HepG2 (cell line): ENCODE results near the gene GALNT9. TPM values are rescaled to one million over a fixed set of nuclear protein-coding genes. Genes with fewer than 3 reads are reported as not detected.

Source experiments
- ATAC-seq: fragments of 200-7000 bp; cut with Tn5 transposase; 3 replicates; pipeline ENCODE4 v1.9.1; 2020; ENCODE audit warnings: mild to moderate bottlenecking, moderate library complexity
- BruUV-seq: library from RNA; stranded (reverse); fragments of 400-500 nt; replicated peaks from 2 replicates; lab custom pipeline; 2021; lab: Mats Ljungman, UMichigan
- CTCF ChIA-PET: fragments of 300-600 bp; formaldehyde crosslinking; extraction: SDS; loops from one replicate; lab custom pipeline; 2021; ENCODE audit warnings: low total read pairs, inconsistent platforms, low intra/inter-chr PET ratio; lab: Yijun Ruan, JAX
- POLR2A ChIA-PET: fragments of 350-600 bp; sonication (Branson Sonifier 250); formaldehyde crosslinking; loops from one replicate; lab custom pipeline; 2020; ENCODE audit warnings: antibody characterized with exemption, inconsistent platforms; lab: Yijun Ruan, JAX
- DNase-seq: peaks from one replicate; pipeline ENCODE4 v3.0.0-alpha.2; 2015; ENCODE audit warnings: low spot score
- FAIRE-seq: peaks from 3 replicates; lab custom pipeline; 2011; peaks lifted over from hg19 to GRCh38; lab: Jason Lieb, UNC
- H2AFZ ChIP-seq: one replicate; pipeline ENCODE4 v1.6.1; 2011; ENCODE audit warnings: low read length, inconsistent platforms
- H3K27ac ChIP-seq: fragments of 300-600 bp; 3 replicates; pipeline ENCODE4 v1.8.0; 2011; ENCODE audit warnings: mixed run types, mild to moderate bottlenecking, mixed read lengths, low read length, inconsistent platforms; ENCODE audit not compliant: insufficient read depth; ENCODE audit errors: extremely low read length
- H3K27me3 ChIP-seq, 2 experiments: fragments of 200-600 bp in 1 of 2; 2 replicates in 1 of 2; 3 replicates in 1 of 2; pipeline versions ENCODE4 v1.6.0 to v1.8.0; 2011; ENCODE audit warnings: low read length in 2 of 2, mild to moderate bottlenecking in 2 of 2, moderate library complexity in 2 of 2, inconsistent platforms in 1 of 2; ENCODE audit not compliant: insufficient read depth in 2 of 2, control insufficient read depth in 1 of 2
- H3K36me3 ChIP-seq, 2 experiments: fragments of 200-600 bp in 1 of 2; replicated peaks in 1 of 2; 2 replicates in 1 of 2; 3 replicates in 1 of 2; pipeline versions ENCODE4 v1.5.1 to v1.8.0; 2011; ENCODE audit warnings: low read length in 2 of 2, inconsistent platforms in 1 of 2; ENCODE audit not compliant: insufficient read depth in 2 of 2, control insufficient read depth in 1 of 2
- H3K4me1 ChIP-seq: 2 replicates; pipeline ENCODE4 v1.5.1; 2012; ENCODE audit warnings: low read length, inconsistent platforms; ENCODE audit not compliant: insufficient read depth
- H3K4me2 ChIP-seq: 2 replicates; pipeline ENCODE4 v1.6.0; 2011; ENCODE audit warnings: low read depth, low read length, inconsistent platforms
- H3K4me3 ChIP-seq, 3 experiments: fragments of 200-600 bp in 1 of 3; sonication (generic), shearing (Covaris generic) in 1 of 3; replicated peaks in 1 of 3; 2 replicates each; pipeline ENCODE4 v1.5.1; 2011 to 2016; ENCODE audit warnings: low read length in 3 of 3, inconsistent platforms in 2 of 3, low read depth in 2 of 3, mild to moderate bottlenecking in 2 of 3, control low read depth in 1 of 3, mixed read lengths in 1 of 3; ENCODE audit not compliant: insufficient read depth in 1 of 3
- H3K79me2 ChIP-seq: one replicate; pipeline ENCODE4 v1.6.1; 2011; ENCODE audit warnings: low read length, inconsistent platforms; ENCODE audit not compliant: insufficient read depth
- H3K9ac ChIP-seq: 2 replicates; pipeline ENCODE4 v1.6.0; 2011; ENCODE audit warnings: mild to moderate bottlenecking, low read depth, low read length, inconsistent platforms; ENCODE audit not compliant: insufficient read depth
- H3K9me3 ChIP-seq: 2 replicates; pipeline ENCODE4 v1.5.1; 2012; ENCODE audit warnings: mild to moderate bottlenecking, low read length
- H4K20me1 ChIP-seq: 2 replicates; pipeline ENCODE4 v1.6.0; 2011; ENCODE audit warnings: inconsistent platforms, mild to moderate bottlenecking, low read length, moderate library complexity; ENCODE audit not compliant: insufficient read depth
- DBP ChIP-seq: sonication (generic); formaldehyde crosslinking; IDR thresholded peaks from 2 replicates; pipeline ENCODE4 v1.4.0; 2020; ENCODE audit warnings: missing genetic modification reagents; ENCODE audit errors: not compliant biosample characterization
- FOXO1 ChIP-seq: sonication (generic); formaldehyde crosslinking; IDR thresholded peaks from 2 replicates; pipeline ENCODE4 v1.4.0; 2020; ENCODE audit warnings: missing genetic modification reagents
- ZNF720 ChIP-seq: sonication (generic); formaldehyde crosslinking; IDR thresholded peaks from 2 replicates; pipeline ENCODE4 v1.4.0; 2020; ENCODE audit warnings: missing genetic modification reagents
- WGBS: methylation state at CpG from one replicate; pipeline ENCODE4 v1.1.6; 2017; ENCODE audit warnings: low lambda C conversion rate; 5-methylcytosine and 5-hydroxymethylcytosine counted together
- in situ Hi-C: cut with HindIII; loops from 2 replicates; pipeline ENCODE4 v1.10.0; 2017; ENCODE audit warnings: low pct_unique_long_range_greater_than_20kb; ENCODE audit not compliant: extremely low pct_ligation_motif_present
- intact Hi-C: fragments of 100-400 bp; cut with micrococcal nuclease; formaldehyde crosslinking; loops from one replicate; pipeline ENCODE4 v1.10.0; 2022; ENCODE audit not compliant: unreplicated experiment
- polyA plus RNA-seq, 8 experiments: library from polyadenylated mRNA; depleted of rRNA in 3 of 8; stranded (reverse) in 7 of 8; unstranded in 1 of 8; fragments of >200 nt; fragmentation: Illumina TruSeq in 4 of 8; extraction: Trizol in 4 of 8; gene quantifications; 2 replicates each; pipeline versions ENCODE4 v1.2.1 to v1.2.3, GENCODE V29; 2011 to 2016; ENCODE audit warnings: low read depth in 4 of 8, missing spikeins in 1 of 8, mixed read lengths in 1 of 8; ENCODE audit not compliant: insufficient read depth in 1 of 8
- total RNA-seq, 5 experiments: library from RNA; depleted of rRNA; stranded (reverse); fragments of >200 nt; fragmentation: Illumina TruSeq; extraction: Trizol; gene quantifications; 2 replicates each; pipeline ENCODE4 v1.2.3, GENCODE V29; 2016; ENCODE audit warnings: low read depth in 1 of 5
- TF ChIP-seq, protein P1 (sequence below): sonication (generic); formaldehyde crosslinking; IDR thresholded peaks from 2 replicates; pipeline ENCODE4 v1.4.0; 2020; ENCODE audit warnings: missing genetic modification reagents

The GALNT9 gene
- total and polyA plus RNA-seq, 2 of the 13 experiments (the other 11 are each of a cell fraction or from before 2014, with no cell fraction given), result 0.04 TPM; not detected in 1

- no peak for FAIRE-seq
These were observed 119.0 kb downstream of the GALNT9 start for GRCh38 chr12:132210223-132211055.

More at GRCh38 chr12:132210223-132211055, 119.0 kb downstream of the GALNT9 start:
- ATAC-seq, result no peak
- DNase-seq, result no peak
- in situ Hi-C loops, result no loop called here
- Histone ChIP-seq H3K27me3 (peaks cover 16 to 76% of the 10 kb centered on the region in 2 experiments), H3K4me2 (no peak overlapping the region), H3K27ac (no peak overlapping the region), H3K4me3 (no peak overlapping the region), H3K4me1 (no peaks in the 10 kb centered on the region), H2AFZ (no peak overlapping the region), H3K9ac (no peak overlapping the region), H3K36me3 (no peaks in the 10 kb centered on the region), H3K9me3 (no peaks in the 10 kb centered on the region), H4K20me1 (peaks cover 3% of the 10 kb centered on the region; the same call in 1 of the 2 replicates), H3K79me2 (no peaks in the 10 kb centered on the region)
- ChIA-PET CTCF (no interaction called here), POLR2A (no interaction called here)
- TF ChIP-seq DBP (CRISPR knock-in tag), result no peak
- no peak for TF ChIP-seq ZNF720 (CRISPR knock-in tag)
- TF ChIP-seq, protein P1, sequence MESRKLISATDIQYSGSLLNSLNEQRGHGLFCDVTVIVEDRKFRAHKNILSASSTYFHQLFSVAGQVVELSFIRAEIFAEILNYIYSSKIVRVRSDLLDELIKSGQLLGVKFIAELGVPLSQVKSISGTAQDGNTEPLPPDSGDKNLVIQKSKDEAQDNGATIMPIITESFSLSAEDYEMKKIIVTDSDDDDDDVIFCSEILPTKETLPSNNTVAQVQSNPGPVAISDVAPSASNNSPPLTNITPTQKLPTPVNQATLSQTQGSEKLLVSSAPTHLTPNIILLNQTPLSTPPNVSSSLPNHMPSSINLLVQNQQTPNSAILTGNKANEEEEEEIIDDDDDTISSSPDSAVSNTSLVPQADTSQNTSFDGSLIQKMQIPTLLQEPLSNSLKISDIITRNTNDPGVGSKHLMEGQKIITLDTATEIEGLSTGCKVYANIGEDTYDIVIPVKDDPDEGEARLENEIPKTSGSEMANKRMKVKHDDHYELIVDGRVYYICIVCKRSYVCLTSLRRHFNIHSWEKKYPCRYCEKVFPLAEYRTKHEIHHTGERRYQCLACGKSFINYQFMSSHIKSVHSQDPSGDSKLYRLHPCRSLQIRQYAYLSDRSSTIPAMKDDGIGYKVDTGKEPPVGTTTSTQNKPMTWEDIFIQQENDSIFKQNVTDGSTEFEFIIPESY (CRISPR knock-in tag), result peak; percentile 26; the same call in 1 of the 2 replicates
- no peak for TF ChIP-seq FOXO1 (CRISPR knock-in tag)
- BruUV-seq, result no TSS peak
- WGBS, result 49% methylated on average over 9 of the region's 48 CpGs
- intact Hi-C loops, result no loop called here
